ENCODE measurements around the gene OGDHL. TPM values are rescaled to one million over a fixed set of nuclear protein-coding genes. Genes with fewer than 3 reads are reported as not detected.

The OGDHL gene
- total RNA-seq, 1 experiment from 2014 or later: 21.4 TPM

- Mint-ChIP-seq H3K27ac (ENCODE audit: unreplicated experiment) (no peak overlapping the region), H3K27me3 (ENCODE audit: insufficient read depth, unreplicated experiment) (no peaks in the 10 kb centered on the region), H3K36me3 (ENCODE audit: insufficient read depth, unreplicated experiment) (peaks cover 4% of the 10 kb centered on the region), H3K4me1 (ENCODE audit: low read depth, unreplicated experiment) (no peaks in the 10 kb centered on the region), H3K9me3 (ENCODE audit: unreplicated experiment) (peaks cover 4% of the 10 kb centered on the region), H3K4me3 (ENCODE audit: unreplicated experiment) (no peak overlapping the region)
- POLR2A ChIA-PET: no interaction called here
- Histone ChIP-seq H3K4me3 (ENCODE audit: low read depth, low read length) (no peak overlapping the region), H3K27me3 (replicated peaks; ENCODE audit: control insufficient read depth, insufficient read depth, low read length) (no peaks in the 10 kb centered on the region), H3K9me3 (no peaks in the 10 kb centered on the region), H3K36me3 (ENCODE audit: control insufficient read depth, insufficient read depth, low read length) (0 out of 2 replicates have a peak, but pooled peaks cover 1% of the 10 kb centered on the region), H3K4me1 (no peaks in the 10 kb centered on the region)
- CTCF ChIA-PET: no interaction called here
- intact Hi-C loops (cut with micrococcal nuclease; ENCODE audit: unreplicated experiment): no loop called here
- no TSS peak for BruUV-seq (replicated peaks)
- no peak for TF ChIP-seq CTCF (IDR thresholded peaks at IDR 0.05; ENCODE audit: insufficient read depth in 1 of 2, low read depth in 1 of 2, low read length in 1 of 2, severe bottlenecking in 1 of 2, unreplicated experiment in 1 of 2)
- DNase-seq: peak in 1 of 2 experiments; percentile 30
Observed at GRCh38 chr10:49747303-49747646, 14.8 kb downstream of the OGDHL start.

GRCh38 chr10:49746626-49747302 lies 15.4 kb downstream of the OGDHL start:
- POLR2A ChIA-PET: no interaction called here
- Histone ChIP-seq H3K9me3 (no peaks in the 10 kb centered on the region), H3K27me3 (replicated peaks; ENCODE audit: control insufficient read depth, insufficient read depth, low read length) (no peaks in the 10 kb centered on the region), H3K4me1 (no peaks in the 10 kb centered on the region), H3K36me3 (ENCODE audit: control insufficient read depth, insufficient read depth, low read length) (0 out of 2 replicates have a peak, but pooled peaks cover 1% of the 10 kb centered on the region), H3K4me3 (ENCODE audit: low read depth, low read length) (no peak overlapping the region)
- peaks cover 9% of the 10 kb centered on the region for H3K9me3 Mint-ChIP-seq (ENCODE audit: unreplicated experiment)
- peak in 1 of 2 experiments; percentile 35 for DNase-seq
- CTCF ChIA-PET: no interaction called here
- TF ChIP-seq CTCF (IDR thresholded peaks at IDR 0.05; ENCODE audit: insufficient read depth in 1 of 2, low read depth in 1 of 2, low read length in 1 of 2, severe bottlenecking in 1 of 2, unreplicated experiment in 1 of 2): no peak
- intact Hi-C loops (cut with micrococcal nuclease; ENCODE audit: unreplicated experiment): no loop called here
- no peak overlapping the region for H3K4me3 Mint-ChIP-seq (ENCODE audit: unreplicated experiment)
- no peaks in the 10 kb centered on the region for H3K36me3 Mint-ChIP-seq (ENCODE audit: insufficient read depth, unreplicated experiment)
- no peaks in the 10 kb centered on the region for H3K27me3 Mint-ChIP-seq (ENCODE audit: insufficient read depth, unreplicated experiment)
- H3K27ac Mint-ChIP-seq (ENCODE audit: unreplicated experiment): no peak overlapping the region
- no TSS peak for BruUV-seq (replicated peaks)
- no peaks in the 10 kb centered on the region for H3K4me1 Mint-ChIP-seq (ENCODE audit: low read depth, unreplicated experiment)

GRCh38 chr10:49745756-49746155 lies 16.4 kb downstream of the OGDHL start:
- DNase-seq: no peak
- Mint-ChIP-seq H3K9me3 (ENCODE audit: unreplicated experiment) (peaks cover 12% of the 10 kb centered on the region), H3K27ac (ENCODE audit: unreplicated experiment) (no peak overlapping the region), H3K27me3 (ENCODE audit: insufficient read depth, unreplicated experiment) (no peaks in the 10 kb centered on the region), H3K4me1 (ENCODE audit: low read depth, unreplicated experiment) (no peaks in the 10 kb centered on the region), H3K4me3 (ENCODE audit: unreplicated experiment) (no peak overlapping the region), H3K36me3 (ENCODE audit: insufficient read depth, unreplicated experiment) (no peaks in the 10 kb centered on the region)
- Histone ChIP-seq H3K27me3 (replicated peaks; ENCODE audit: control insufficient read depth, insufficient read depth, low read length) (no peaks in the 10 kb centered on the region), H3K9me3 (no peaks in the 10 kb centered on the region), H3K4me1 (no peaks in the 10 kb centered on the region), H3K36me3 (ENCODE audit: control insufficient read depth, insufficient read depth, low read length) (0 out of 2 replicates have a peak, but pooled peaks cover 1% of the 10 kb centered on the region), H3K4me3 (ENCODE audit: low read depth, low read length) (no peak overlapping the region)
- CTCF ChIA-PET: no interaction called here
- BruUV-seq (replicated peaks): no TSS peak
- POLR2A ChIA-PET: no interaction called here
- no peak for TF ChIP-seq CTCF (IDR thresholded peaks at IDR 0.05; ENCODE audit: insufficient read depth in 1 of 2, low read depth in 1 of 2, low read length in 1 of 2, severe bottlenecking in 1 of 2, unreplicated experiment in 1 of 2)
- intact Hi-C loops (cut with micrococcal nuclease; ENCODE audit: unreplicated experiment): no loop called here
